PC-3 (cell line): ENCODE data around the gene WDR76. TPM values are rescaled to one million over a fixed set of nuclear protein-coding genes. Genes with fewer than 3 reads are reported as not detected.
"Not testable (repeated sequence)": the region's sequence is repeated elsewhere in the genome, so short reads cannot be mapped to it uniquely, and the experiment has no call there.

Source experiments
- ATAC-seq: fragments of 200-7000 bp; cut with Tn5 transposase; 2 replicates; pipeline ENCODE4 v1.9.1; 2020; ENCODE audit warnings: mild to moderate bottlenecking, moderate library complexity
- BruUV-seq: library from RNA; stranded (reverse); fragments of 400-500 nt; replicated peaks from 2 replicates; lab custom pipeline; 2021; lab: Mats Ljungman, UMichigan
- CTCF ChIA-PET: fragments of 300-600 bp; sonication (Branson Sonifier 250); formaldehyde crosslinking; loops from one replicate; lab custom pipeline; 2022; ENCODE audit warnings: antibody characterized with exemption; lab: Charles Lee
- POLR2A ChIA-PET: fragments of 300-600 bp; sonication (Branson Sonifier 250); formaldehyde crosslinking; loops from one replicate; lab custom pipeline; 2022; ENCODE audit warnings: antibody characterized with exemption; ENCODE audit not compliant: unreplicated experiment; lab: Charles Lee
- DNase-seq: peaks from one replicate; pipeline ENCODE4 v3.0.0-alpha.2; 2015
- H2AFZ ChIP-seq: fragments of 300-600 bp; sonication (generic); 2 replicates; pipeline ENCODE4 v1.6.0; 2016; ENCODE audit warnings: antibody characterized with exemption, low read length
- H3F3A ChIP-seq: fragments of 300-600 bp; sonication (generic); one replicate; pipeline ENCODE4 v1.6.0; 2017; ENCODE audit warnings: antibody characterized with exemption, low read length, control low read depth, mild to moderate bottlenecking; ENCODE audit not compliant: unreplicated experiment
- H3K27ac ChIP-seq: fragments of 300-600 bp; sonication (generic); 2 replicates; pipeline ENCODE4 v1.5.1; 2016; ENCODE audit warnings: mild to moderate bottlenecking, low read length
- H3K27me3 ChIP-seq: fragments of 300-600 bp; sonication (generic); 2 replicates; pipeline ENCODE4 v1.6.1; 2016; ENCODE audit warnings: low read length, mixed read lengths
- H3K36me3 ChIP-seq: fragments of 300-600 bp; sonication (generic); 2 replicates; pipeline ENCODE4 v1.6.1; 2016; ENCODE audit warnings: low read depth, mixed run types, low read length, mixed read lengths
- H3K4me1 ChIP-seq: fragments of 300-600 bp; sonication (generic); 2 replicates; pipeline ENCODE4 v1.5.1; 2016; ENCODE audit warnings: low read length; ENCODE audit not compliant: insufficient read depth
- H3K4me2 ChIP-seq: fragments of 300-600 bp; sonication (generic); 2 replicates; pipeline ENCODE4 v1.6.0; 2016; ENCODE audit warnings: low read length
- H3K4me3 ChIP-seq: fragments of 300-600 bp; sonication (generic); 2 replicates; pipeline ENCODE4 v1.5.1; 2016; ENCODE audit warnings: mild to moderate bottlenecking, low read length, mixed read lengths
- H3K79me2 ChIP-seq: fragments of 300-600 bp; sonication (generic); 2 replicates; pipeline ENCODE4 v1.6.1; 2017; ENCODE audit warnings: low read length, mixed read lengths
- H3K9ac ChIP-seq: fragments of 300-600 bp; sonication (generic); 2 replicates; pipeline ENCODE4 v1.6.0; 2016; ENCODE audit warnings: mild to moderate bottlenecking, low read length
- H3K9me2 ChIP-seq: fragments of 300-600 bp; sonication (generic); replicated peaks from 2 replicates; pipeline ENCODE4 v1.6.1; 2016; ENCODE audit warnings: mixed run types, low read length, mixed read lengths
- H3K9me3 ChIP-seq: fragments of 300-600 bp; sonication (generic); 2 replicates; pipeline ENCODE4 v1.6.1; 2016; ENCODE audit warnings: low read length, mixed read lengths
- H4K20me1 ChIP-seq: fragments of 300-600 bp; sonication (generic); 2 replicates; pipeline ENCODE4 v1.6.1; 2016; ENCODE audit warnings: low read length, mixed read lengths
- EZH2 ChIP-seq: fragments of 300-600 bp; sonication (generic); IDR thresholded peaks from one replicate; pipeline ENCODE4 v1.6.1; 2017; ENCODE audit warnings: antibody characterized with exemption, mild to moderate bottlenecking, low read length; ENCODE audit not compliant: unreplicated experiment
- EZH2phosphoT487 ChIP-seq: fragments of 300-600 bp; sonication (generic); IDR thresholded peaks from 2 replicates; pipeline ENCODE4 v1.6.1; 2018; ENCODE audit warnings: mild to moderate bottlenecking, antibody characterized with exemption, low read length, borderline replicate concordance
- intact Hi-C: fragments of 100-400 bp; cut with micrococcal nuclease; formaldehyde crosslinking; loops from 2 replicates; pipeline ENCODE4 v1.9.0; 2023
- total RNA-seq: library from RNA; depleted of rRNA; stranded (reverse); fragments of >200 nt; gene quantifications from 2 replicates; pipeline ENCODE4 v1.2.3, GENCODE V29; 2014
- TF ChIP-seq, protein P1 (sequence below): fragments of 300-600 bp; sonication (generic); conservative IDR thresholded peaks from 2 replicates; pipeline ENCODE4 v1.5.1; 2017; ENCODE audit warnings: antibody characterized with exemption, low read depth, mild to moderate bottlenecking, low read length

WDR76 gene
- total RNA-seq, 1 experiment from 2014 or later = 29.0 TPM

DNA sequence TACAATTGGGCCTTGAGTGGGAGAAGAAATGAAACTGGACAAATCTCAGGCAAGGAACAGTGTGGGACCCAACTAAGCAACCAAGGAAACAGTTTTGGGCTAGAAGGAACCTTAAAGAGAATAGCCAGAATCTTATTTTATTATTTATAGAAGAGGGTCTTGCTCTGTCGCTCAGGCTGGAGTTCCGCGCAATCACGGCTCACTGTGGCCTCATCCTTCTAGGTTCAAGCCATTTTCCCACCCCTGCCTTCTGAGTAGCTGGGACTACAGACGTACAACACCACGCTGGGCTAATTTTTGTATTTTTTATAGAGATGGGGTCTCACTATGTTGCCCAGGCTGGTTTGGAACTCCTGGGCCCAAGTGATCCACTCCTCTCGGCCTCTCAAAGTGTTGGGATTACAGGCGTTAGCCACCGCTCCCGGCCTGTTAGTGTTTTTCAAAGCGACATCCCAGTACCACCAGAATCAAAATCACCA, 734 bp upstream of the WDR76 start:
- intact Hi-C loops = loop anchor here (10.0 kb wide), 1 partner anchor 599 kb away; the partner anchor contains the start of gene CTDSPL2
- ChIA-PET CTCF (no interaction called here), POLR2A (no interaction called here)
- no TSS peak for BruUV-seq
- Histone ChIP-seq H3K27me3 (no peaks in the 10 kb centered on the region), H3K9me2 (no peaks in the 10 kb centered on the region), H3K9me3 (no peaks in the 10 kb centered on the region), H3K4me3 (peak overlapping the region; percentile 67; the same call in 1 of the 2 replicates), H3F3A (no peaks in the 10 kb centered on the region), H3K4me1 (peaks cover 34% of the 10 kb centered on the region), H3K79me2 (peaks cover 80% of the 10 kb centered on the region), H3K27ac (no peak overlapping the region), H3K4me2 (peak overlapping the region; percentile 92; the same call in 1 of the 2 replicates), H4K20me1 (no peaks in the 10 kb centered on the region; the same call in 1 of the 2 replicates), H3K9ac (peak overlapping the region; percentile 88), H2AFZ (peak overlapping the region; percentile 96; the same call in 1 of the 2 replicates), H3K36me3 (peaks cover 3% of the 10 kb centered on the region)
- TF ChIP-seq EZH2phosphoT487 (no peak), EZH2 (no peak)
- TF ChIP-seq, protein P1, sequence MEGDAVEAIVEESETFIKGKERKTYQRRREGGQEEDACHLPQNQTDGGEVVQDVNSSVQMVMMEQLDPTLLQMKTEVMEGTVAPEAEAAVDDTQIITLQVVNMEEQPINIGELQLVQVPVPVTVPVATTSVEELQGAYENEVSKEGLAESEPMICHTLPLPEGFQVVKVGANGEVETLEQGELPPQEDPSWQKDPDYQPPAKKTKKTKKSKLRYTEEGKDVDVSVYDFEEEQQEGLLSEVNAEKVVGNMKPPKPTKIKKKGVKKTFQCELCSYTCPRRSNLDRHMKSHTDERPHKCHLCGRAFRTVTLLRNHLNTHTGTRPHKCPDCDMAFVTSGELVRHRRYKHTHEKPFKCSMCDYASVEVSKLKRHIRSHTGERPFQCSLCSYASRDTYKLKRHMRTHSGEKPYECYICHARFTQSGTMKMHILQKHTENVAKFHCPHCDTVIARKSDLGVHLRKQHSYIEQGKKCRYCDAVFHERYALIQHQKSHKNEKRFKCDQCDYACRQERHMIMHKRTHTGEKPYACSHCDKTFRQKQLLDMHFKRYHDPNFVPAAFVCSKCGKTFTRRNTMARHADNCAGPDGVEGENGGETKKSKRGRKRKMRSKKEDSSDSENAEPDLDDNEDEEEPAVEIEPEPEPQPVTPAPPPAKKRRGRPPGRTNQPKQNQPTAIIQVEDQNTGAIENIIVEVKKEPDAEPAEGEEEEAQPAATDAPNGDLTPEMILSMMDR = no peak
- no peak for ATAC-seq
- no peak for DNase-seq

DNA sequence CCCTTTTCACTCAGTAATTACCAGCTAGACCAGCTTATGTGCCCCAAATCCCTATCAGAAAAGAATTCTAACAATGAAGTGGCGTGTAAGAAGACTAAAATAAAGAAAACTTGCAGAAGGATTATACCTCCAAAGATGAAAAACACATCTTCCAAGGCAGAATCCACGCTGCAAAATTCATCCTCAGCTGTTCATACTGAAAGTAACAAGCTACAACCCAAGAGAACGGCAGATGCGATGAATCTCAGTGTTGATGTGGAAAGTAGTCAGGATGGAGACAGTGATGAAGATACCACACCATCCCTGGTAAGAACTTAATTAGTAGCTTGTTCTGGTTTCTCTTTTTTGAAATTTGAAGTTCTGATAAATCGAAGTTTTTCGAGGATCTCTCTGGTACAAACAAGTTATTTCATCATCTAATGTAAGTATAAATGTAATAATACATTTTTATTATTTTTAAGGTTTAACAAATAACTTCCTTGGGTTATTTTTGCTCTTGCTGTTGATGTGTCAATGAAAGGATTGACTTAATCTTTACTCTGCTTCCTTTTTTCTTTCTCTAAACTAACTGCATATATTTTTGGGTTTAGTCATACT, 1.4 kb downstream of the WDR76 start:
- H3K27me3 ChIP-seq = no peaks in the 10 kb centered on the region
- peak overlapping the region; percentile 8; the same call in 1 of the 2 replicates for H2AFZ ChIP-seq
- TF ChIP-seq EZH2 = no peak
- TF ChIP-seq EZH2phosphoT487 = no peak
- TF ChIP-seq, protein P1 = no peak
- H4K20me1 ChIP-seq = no peaks in the 10 kb centered on the region; the same call in 1 of the 2 replicates
- peaks cover 3% of the 10 kb centered on the region for H3K36me3 ChIP-seq
- H3K9me3 ChIP-seq = no peaks in the 10 kb centered on the region
- peaks cover 25% of the 10 kb centered on the region for H3K4me1 ChIP-seq
- ChIA-PET CTCF (interaction anchor here (0.6 kb wide), 1 partner anchor 13 kb away, joined by 3 read pairs; no protein-coding TSS in a partner anchor), POLR2A (interaction anchor here (0.6 kb wide), 2 partner anchors 19 to 572 kb away, joined by 5 to 6 read pairs; no protein-coding TSS in a partner anchor)
- intact Hi-C loops = loop anchor here (10.0 kb wide), 1 partner anchor 597 kb away; the partner anchor contains the start of gene CTDSPL2
- H3K27ac ChIP-seq = no peak overlapping the region
- H3K9me2 ChIP-seq = no peaks in the 10 kb centered on the region
- peaks cover 69% of the 10 kb centered on the region for H3K79me2 ChIP-seq
- BruUV-seq = no TSS peak
- peak; percentile 18 for DNase-seq
- no peaks in the 10 kb centered on the region for H3F3A ChIP-seq
- peak overlapping the region; percentile 67 for H3K4me3 ChIP-seq
- peak overlapping the region; percentile 88 for H3K9ac ChIP-seq
- 0 out of 2 replicates have a peak, but pooled peaks have one; percentile 7 for ATAC-seq
- H3K4me2 ChIP-seq = peak overlapping the region; percentile 92

DNA sequence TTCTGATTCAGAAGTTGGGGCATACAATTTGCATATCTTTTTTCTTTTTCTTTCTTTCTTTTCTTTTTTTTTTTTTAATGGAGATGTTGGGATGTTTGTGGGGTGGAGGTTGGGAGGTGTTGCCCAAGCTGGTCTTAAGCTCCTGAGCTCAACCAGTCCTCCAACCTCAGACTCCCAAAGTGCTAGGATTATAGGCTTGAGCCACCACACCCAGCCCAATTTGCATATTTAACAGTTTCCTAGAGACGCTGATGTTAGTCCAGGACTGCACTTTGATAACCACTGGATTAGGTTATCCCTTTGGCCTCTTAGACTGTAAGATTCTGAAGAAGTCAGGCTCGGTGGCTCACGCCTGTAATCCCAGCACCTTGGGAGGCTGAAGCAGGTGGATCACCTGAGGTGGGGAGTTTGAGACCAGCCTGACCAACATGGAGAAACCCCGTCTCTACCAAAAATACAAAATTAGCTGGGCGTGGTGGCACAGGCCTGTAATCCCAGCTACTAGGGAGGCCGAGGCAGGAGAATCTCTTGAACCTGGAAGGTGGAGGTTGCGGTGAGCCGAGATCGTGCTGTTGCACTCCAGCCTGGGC, 3.2 kb downstream of the WDR76 start:
- CTCF ChIA-PET = not testable (repeated sequence)
- peaks cover 59% of the 10 kb centered on the region for H3K79me2 ChIP-seq

DNA sequence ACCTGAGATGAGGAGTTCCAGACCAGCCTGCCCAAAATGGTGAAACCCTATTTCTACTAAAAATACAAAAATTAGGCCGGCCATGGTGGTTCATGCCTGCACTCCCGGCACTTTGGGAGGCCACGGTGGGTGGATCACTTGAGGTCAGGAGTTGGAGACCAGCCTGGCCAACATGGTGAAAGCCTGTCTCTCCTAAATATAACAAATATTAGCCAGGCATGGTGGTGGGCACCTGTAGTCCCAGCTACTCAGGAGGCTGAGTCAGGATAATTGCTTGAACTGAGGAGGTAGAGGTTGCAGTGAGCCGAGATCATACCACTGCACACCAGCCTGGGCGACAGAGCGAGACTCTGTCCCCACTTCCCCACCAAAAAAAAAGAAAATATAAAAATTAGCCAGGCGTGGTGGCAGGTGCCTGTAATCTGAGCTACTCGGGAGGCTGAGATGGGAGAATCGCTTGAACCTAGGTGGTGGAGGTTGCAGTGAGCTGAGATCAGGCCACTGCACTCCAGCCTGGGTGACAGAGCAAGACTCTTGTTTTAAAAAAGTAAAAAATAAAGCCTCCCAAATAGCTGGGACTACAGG, 4.0 kb downstream of the WDR76 start:
- H3K27ac ChIP-seq, H3F3A ChIP-seq, BruUV-seq, intact Hi-C loops, H3K4me2 ChIP-seq, POLR2A ChIA-PET, H3K9ac ChIP-seq, H3K9me2 ChIP-seq, H2AFZ ChIP-seq, H3K4me3 ChIP-seq, H3K27me3 ChIP-seq, CTCF ChIA-PET, H3K9me3 ChIP-seq, H4K20me1 ChIP-seq, ATAC-seq, DNase-seq: not testable (repeated sequence)
- Histone ChIP-seq H3K36me3 (peaks cover 12% of the 10 kb centered on the region), H3K4me1 (peaks cover 19% of the 10 kb centered on the region; the same call in 1 of the 2 replicates), H3K79me2 (peaks cover 59% of the 10 kb centered on the region)

More for the DNA sequence above, 3.2 kb downstream of the WDR76 start:
- H3K27me3 ChIP-seq, H4K20me1 ChIP-seq, H3K9me3 ChIP-seq, H3F3A ChIP-seq, H3K9me2 ChIP-seq, POLR2A ChIA-PET, ATAC-seq, H3K36me3 ChIP-seq, H3K27ac ChIP-seq, H3K4me2 ChIP-seq, H3K9ac ChIP-seq, BruUV-seq, H3K4me3 ChIP-seq, DNase-seq, H2AFZ ChIP-seq: not testable (repeated sequence)
- H3K4me1 ChIP-seq = peaks cover 19% of the 10 kb centered on the region; the same call in 1 of the 2 replicates
- intact Hi-C loops = loop anchor here (10.0 kb wide), 1 partner anchor 595 kb away; the partner anchor contains the start of gene CTDSPL2
